Femur (tissue), 1 donor: ENCODE data around the gene TTC31.

Experiments
- DNase-seq: peaks from one replicate; pipeline ENCODE4 v3.0.0-alpha.2; 2017

Gene TTC31

DNA sequence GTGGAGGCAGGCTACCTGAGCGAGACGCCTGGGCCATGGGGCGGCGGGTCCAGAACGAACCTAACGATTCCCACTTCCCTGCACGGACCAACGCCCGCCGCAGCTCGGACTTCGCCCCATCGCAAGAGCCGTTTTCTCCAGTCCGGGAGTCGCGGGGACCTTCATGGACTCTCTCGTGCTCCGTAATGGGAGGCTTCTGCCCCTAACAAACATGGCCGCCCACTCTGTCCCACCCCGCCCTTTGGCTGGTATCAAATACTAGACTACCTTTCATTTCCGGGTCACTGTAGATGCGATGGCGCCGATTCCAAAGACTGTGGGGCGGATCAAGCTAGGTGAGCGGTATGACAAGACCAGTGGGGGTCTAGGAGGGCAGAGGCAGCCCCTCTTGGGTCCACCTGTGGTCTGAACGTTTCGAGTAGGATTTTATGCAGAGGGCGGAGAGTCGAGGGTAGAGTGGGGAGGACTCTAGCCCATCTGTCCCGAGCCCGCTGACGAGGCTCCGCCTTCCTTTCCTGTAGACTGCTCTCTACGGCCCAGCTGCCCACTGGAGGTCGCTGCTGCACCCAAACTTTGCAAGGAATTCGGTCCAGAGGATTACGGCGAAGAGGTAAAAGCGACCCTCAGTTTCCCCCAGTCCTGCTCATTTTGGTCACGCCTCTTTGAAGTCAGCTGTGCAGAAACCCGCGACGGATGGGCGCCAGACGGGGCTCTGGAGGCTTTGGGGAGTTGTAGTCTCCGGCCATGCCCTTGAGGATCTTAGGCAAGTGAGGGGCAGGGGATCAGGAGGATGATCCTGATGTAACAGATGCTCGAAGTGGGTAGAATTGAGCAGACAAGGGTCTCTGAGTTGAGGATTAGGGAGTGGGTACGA is at the start of gene TTC31, which contains the start of gene CCDC142:
Gene TTC31 (plus strand): TSS at position 281 of the 874 bp plus-strand sequence. CDS start 15 bp downstream, at position 296.
Gene CCDC142 (minus strand): TSS at position 198 of the 874 bp plus-strand sequence. CDS start 161 bp downstream, at position 37.
- peak; percentile 98 for DNase-seq

DNA sequence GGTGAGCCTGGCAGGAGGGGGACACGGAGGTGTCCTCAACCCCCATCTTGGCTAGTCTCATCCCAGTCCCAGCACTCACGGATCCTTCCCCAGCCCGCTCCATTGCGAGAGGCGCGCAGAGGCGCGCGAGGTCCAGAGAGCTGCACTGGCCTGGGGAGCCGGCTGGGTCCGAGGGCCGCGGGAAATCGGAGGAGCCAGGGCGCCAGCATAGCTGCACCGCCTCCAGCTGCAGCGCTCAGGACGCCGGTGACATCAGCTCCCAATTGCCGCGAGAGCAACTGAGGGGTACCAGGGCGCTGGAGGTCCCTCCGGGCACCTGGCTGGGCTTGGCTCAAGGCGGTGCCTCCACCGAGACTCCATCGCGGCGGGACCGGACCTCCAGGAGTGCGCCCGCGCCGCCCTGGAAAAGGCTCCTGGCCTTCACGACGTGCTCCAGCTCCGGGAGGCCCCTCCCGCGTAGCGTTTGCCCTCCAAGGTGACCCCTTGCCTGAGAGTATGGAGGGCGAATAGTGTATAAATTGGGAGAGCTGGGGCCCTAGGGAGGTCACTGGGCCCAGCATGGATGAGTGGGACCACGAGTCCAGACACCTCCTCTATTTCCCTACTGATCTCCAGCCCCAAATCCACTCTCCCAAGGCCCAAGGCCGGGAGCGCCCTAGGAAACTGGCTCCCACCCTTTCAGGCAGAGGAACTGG is 46.6 kb upstream of the TTC31 start:
- DNase-seq, result peak; percentile 22

DNA sequence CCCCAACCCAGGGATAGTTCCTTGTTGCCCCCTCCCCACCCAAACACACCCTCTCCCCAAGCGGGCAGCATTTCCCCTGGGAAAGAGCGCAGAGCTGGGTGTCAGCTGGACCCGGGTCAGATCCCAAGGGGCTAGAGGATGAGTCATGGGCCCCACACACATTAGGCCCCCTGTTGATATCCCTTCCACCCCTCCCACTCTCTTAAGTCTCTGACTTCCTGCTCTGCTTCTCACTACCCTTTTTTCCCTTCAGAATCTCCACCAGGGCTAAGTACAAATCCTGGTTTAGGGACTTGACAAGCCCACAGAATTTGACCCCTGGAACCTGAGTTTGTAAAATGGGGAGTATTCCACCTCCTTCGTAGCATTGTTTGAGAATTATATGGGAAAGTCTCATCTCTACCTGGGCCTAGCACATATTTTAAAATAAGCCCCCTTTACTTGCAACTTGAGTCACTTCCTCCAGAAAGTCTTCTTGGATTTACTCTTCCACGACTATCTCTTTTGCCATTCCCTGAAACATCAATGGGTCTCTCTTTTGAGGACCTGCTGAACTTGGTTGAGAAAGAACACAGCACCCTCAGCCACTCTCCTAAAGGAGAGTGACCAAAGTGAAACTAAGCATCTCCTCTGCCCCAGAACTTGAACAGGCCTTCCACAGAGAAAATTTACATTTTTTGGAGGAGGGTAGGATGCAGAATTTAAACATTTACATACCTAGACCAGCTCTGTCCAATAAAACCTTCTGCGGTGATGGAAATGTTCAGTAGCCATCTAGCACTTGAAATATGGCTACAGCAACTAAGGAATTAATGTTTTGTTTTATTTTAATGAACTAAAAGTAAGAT is 45.8 kb upstream of the TTC31 start:
- peak; percentile 19 for DNase-seq

DNA sequence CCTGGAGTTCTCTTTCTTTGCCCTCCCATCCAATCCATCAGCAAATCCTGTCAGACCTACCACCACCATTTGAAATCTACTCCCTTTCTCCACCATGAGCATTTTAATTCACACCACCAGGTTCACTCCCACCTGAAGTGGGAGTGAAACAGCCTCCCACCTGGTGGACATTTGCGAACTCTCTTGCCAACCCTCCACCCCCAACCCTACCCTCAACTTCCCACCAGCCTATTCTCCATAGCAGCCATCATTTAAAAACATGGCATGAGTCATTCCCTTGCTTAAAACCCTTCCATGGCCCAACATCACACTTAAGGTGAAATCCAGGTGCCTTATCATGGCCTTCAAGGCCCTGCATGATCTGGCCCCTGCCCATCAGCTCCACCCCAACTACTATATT is 44.6 kb upstream of the TTC31 start:
- DNase-seq, result peak; percentile 13

- DNase-seq, result no peak
Measured at GRCh38 chr2:74439373-74439772, 43.5 kb upstream of the TTC31 start.

DNA sequence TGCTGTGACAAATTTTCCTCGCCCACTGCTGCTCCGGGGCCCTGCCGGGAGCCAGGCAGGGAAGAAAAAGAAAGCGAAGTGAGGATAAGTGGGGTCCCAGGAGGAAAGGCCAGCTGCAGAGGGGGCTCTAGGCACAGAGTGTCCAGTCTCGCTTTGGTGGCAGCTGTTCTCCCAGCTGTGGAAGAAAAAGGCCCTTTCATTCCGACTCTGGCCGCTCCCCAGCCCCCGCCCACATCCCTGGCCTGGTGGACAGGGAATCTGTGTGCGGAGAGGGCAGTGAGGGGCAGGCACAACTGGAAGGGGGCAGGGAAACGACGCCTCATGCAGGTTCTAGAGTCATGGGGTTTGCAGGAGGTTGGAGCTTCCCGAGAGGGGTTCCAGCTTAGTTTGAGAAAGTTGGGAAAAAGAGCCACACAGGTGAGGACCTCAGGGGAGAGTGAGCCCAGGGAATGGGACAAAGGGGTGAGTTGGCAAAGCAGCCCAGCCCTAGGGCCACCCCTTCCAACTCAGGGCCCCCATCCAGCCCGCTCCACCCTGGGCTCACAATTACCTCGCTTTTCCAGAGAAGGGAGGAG is 43.0 kb upstream of the TTC31 start:
- DNase-seq, result peak; percentile 93

DNA sequence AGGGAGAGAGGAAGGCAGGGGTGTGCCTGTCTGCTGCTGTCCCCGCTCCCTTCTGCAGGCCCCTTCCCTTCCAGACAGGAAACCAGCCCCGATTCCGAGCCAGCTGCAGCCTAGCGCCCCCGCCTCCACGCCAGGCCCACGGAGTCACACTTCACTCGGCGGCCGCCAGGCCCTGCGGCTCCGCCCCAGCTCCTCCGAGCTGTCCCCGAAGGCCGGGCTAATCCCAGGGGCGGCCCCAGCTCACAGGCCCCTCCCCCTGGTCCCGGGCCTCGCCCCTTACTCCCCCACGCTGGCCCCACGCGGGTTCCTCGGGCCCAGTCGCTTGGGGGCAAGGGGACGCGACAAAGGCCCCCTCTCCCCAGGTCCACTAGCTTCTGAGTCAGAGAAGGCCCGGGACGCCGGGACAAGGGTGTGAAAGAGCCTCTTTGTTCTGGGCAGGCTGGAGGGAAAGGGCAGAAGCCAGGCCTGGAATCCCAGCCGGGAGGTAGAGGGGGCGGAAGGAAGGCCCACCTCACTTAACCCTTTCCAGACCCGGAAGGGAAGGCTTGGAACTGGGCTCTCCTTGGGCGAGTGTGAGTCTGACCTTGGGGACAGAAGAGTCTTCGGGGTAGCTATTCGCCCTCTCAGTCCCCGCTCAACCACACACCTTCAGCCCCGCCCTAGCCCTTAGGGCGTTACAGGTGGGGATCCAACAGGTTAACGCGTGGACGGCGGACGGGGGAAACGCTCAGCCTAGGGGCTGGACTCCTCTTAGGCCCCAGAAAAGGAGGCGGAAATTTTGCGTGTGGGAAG is 42.3 kb upstream of the TTC31 start:
- DNase-seq, result peak; percentile 96

DNA sequence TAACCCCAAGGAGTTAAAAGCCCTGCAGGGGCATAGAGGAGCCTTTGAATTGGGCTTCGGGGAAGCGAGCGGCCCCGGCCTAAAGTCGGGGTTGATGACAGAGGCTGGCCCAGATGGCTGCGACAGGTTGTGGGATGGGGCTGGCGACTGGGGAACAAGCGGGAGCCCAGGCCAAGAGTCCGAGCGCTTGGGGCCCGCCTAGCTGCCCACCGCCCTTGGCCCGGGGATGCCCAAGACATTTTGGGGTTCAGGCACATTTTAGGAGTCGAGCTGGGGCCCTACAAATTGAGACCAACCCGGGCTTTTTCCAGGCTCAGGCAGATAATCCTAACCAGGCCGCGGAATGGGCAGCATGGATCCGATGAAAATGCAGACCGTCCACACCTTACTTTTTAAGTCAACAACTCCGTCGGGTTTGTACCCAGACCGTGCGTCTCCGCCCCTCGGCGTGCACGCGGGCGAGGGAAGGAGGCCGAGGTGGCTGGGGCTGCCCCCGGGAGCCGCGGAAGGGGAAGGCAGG is 41.7 kb upstream of the TTC31 start:
- peak; percentile 61 for DNase-seq

DNA sequence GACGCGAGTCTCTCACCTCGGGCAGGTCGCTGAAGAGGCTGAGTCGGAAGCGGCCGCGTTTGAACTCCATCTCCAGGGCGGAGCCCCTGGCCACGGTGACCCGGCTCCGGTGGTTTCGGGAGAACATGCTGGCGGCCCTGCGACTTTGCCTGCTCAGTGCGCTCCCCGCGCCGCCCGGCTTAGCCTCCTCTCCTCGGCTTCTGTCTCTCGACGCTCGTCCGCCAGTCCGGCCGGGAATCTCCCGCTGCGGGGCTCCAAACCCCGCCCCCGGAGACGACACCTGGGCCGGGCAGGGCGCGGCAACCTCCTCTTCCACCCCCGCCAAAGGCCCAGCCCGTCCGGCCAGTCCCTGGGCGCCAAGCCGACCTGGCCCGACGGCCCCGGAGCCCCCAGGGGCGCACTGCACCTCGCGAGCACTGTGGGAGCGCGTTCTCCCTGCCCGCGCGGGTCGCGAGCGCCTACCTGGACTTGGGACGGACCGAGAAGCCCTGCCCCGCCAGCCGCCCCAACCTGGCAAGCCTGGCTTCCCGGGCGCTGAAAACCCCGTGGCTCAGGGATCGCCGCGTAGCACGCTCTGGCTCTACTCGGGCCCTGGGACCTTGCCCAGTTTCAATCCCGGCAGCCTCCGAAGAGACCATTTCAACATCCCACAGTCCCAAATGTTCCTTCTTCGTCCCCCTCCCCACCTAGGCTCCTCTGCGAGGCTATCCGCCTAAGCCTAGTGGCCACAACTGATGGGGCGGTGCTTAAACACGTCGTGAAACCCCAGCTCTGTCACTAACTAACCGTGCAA is 41.0 kb upstream of the TTC31 start, which contains the start of gene RTKN:
Gene RTKN (minus strand): TSS at position 248 of the 793 bp plus-strand sequence. CDS start 121 bp downstream, at position 127.
- peak; percentile 61 for DNase-seq

GRCh38 chr2:74442483-74443297 is 40.2 kb upstream of the TTC31 start:
- peak; percentile 14 for DNase-seq

DNA sequence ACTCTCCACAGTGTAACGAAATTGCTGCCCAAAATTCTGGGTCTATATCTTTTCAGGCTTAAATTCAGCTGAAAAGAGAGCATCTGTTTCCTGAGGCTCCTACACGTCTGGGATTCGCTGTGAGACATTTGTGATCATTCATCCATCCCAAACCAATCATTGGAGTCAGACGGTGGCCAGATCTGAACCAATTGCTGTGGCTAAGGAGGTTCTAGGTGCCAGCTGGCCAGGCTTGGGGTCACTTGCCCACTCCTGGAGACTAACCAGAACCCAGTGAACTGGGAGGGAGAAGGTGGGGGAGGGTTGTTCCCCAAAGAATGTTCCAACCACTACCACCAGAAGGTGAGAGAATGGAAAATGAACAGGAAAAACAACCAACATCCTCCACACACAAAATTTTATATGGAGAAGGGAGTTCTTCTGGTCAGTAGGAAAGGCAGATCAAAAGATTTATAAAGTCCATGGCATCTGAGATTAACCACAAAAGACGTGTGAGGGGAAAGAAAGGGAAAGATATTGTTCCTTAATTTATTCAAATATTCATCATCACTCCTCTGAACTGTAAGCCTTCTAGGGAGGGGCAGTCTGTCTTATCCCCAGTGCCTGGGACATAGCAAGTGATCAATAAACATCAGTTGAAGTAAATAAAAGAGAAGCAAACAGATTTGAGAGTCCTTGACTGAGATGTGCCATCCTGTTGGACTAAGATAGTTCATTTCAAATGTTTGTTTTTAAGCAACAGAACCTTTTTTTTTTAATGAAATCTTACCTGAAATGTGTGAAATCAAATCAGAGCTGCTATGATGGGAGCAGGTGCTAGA is 38.2 kb upstream of the TTC31 start:
- DNase-seq, result peak; percentile 23

DNA sequence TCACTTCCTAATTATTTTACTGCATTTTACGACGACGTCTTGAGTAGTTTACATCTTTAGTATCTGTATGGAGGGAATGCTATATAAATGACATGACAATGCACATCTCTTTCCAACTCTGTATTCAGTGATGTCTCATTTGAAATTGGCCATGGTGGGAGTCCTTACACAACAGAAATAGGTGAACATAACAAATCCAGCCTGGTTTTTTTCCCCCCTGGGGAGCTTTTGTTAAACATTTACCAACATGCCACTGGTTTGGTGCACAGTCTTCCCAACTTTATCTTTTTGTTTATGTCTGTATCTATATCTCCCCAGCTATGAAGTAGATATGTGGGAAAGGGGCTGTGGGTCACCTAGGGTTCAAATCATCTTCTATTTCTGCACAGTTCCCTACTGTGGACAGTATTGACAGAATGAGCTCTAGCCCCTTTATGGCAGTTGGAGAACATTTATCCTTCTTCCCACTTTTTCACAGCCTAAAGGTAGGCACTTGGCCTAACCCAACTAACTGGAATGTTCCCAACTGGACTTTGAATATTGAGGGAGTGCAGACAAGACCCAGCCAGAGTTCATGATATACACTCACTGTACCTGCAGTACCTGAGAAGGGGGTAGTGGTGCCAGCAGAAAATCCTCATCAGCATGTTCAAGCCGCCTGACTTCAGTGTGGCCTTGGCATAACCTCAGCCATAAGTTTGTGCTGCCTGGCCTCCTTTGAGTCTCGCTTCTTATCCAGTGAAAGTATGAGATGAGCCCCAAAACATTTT is 35.5 kb upstream of the TTC31 start:
- no peak for DNase-seq

DNA sequence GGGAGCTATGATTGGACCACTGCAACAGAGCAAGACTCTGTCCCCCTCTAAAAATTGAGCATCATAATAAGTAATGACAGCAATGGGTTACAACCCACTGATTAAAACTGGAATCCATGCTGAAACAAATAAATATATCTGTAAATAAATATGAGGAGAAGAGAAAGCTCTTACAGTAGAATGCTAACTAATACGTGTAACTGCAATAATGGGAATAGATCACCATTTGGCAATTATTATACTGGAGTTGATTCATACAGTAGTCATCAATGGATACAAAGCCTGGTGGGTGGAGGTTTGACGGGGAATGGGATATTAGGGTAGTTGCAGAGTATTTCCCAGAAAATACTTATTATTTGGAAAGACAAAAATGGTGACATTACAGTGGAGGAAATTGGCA is 34.1 kb upstream of the TTC31 start:
- no peak for DNase-seq

DNA sequence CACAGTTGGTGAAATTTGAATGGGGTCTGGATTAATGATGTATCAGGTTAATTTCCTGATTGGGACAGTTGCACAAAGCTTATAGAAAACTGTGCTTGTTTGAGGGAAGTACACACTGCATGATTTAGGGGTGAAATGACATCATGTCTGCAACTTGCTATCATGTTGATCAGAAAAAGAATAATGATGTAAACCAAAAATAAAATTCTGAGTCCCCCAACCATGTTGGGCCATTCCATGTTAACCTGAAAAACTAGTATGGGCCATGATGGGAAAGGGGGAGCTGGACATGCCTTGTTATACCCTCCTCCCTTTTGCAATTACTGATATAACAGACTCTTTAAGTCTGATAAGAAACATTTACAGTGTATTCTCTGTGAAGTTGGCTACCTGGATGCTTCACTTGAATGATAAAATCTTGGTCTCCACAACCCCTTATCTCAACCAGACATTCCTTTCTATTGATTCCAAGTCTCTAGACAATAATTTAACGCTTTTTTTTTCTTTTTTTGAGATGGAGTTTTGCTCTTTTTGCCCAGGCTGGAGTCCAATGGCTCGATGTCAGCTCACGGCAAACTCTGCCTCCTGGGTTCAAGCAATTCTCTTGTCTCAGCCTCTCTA is 32.2 kb upstream of the TTC31 start:
- no peak for DNase-seq

DNA sequence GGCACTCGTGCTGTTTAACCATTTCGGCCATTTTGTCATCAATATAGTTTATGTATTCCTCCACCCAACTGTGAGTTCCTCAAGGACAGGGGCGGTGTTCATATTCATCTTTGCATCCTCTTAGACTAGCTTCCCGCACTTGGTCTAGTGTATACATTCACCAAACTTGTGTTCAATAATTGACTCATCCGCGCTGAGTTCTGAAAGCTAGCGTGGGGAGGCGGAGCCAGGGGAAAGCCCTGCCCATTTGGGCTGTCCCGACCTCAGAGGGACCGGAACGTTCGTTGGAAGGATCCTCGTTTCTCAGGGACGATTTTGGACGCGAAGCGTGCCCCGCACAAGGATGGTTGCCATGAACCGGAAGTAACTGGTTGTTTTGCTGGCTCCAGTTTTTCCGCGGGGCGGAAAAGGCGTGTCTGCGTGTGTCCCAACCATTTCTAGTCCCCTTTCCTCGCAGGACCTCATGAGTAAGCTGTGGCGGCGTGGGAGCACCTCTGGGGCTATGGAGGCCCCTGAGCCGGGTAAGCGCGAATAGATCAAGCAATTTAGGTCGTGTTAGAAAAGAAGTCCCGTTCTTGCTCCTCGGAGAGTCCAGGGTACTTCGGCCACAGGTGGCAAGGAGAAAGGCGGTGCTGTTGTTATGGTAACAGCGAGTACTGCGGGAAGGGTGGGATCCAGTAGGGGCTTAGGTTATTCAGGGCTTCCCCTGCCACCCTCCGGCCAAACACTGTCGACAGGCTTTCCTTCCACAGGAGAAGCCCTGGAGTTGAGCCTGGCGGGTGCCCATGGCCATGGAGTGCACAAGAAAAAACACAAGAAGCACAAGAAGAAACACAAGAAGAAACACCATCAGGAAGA is 28.0 kb upstream of the TTC31 start, which contains the start of gene INO80B:
Gene INO80B (plus strand): TSS at position 434 of the 858 bp plus-strand sequence. CDS start 30 bp downstream, at position 464.
- DNase-seq, result peak; percentile 97

GRCh38 chr2:74457129-74457548 is 25.7 kb upstream of the TTC31 start:
- DNase-seq, result no peak
